Mesothelial cell of epicardium (in vitro differentiated cells): ENCODE results near the gene PNLDC1. TPM values are rescaled to one million over a fixed set of nuclear protein-coding genes. Genes with fewer than 3 reads are reported as not detected.

Source experiments
- DNase-seq, 2 experiments: peaks; one replicate each; pipeline ENCODE4 v3.0.0; 2021; ENCODE audit warnings: low spot score in 2 of 2; ENCODE audit not compliant: unreplicated experiment in 2 of 2
- H3K27ac Mint-ChIP-seq: 2 replicates; pipeline ENCODE4 v1.8.0; 2021; ENCODE audit warnings: mixed read lengths
- H3K27me3 Mint-ChIP-seq: 2 replicates; pipeline ENCODE4 v1.8.0; 2021; ENCODE audit warnings: low read depth, mixed read lengths
- H3K36me3 Mint-ChIP-seq: 2 replicates; pipeline ENCODE4 v1.8.0; 2021; ENCODE audit warnings: mixed read lengths
- H3K4me1 Mint-ChIP-seq: 2 replicates; pipeline ENCODE4 v1.8.0; 2021; ENCODE audit warnings: mixed read lengths
- H3K4me3 Mint-ChIP-seq: 2 replicates; pipeline ENCODE4 v1.8.0; 2021; ENCODE audit warnings: mild to moderate bottlenecking, moderate library complexity, mixed read lengths
- H3K9me3 Mint-ChIP-seq: 2 replicates; pipeline ENCODE4 v1.8.0; 2021; ENCODE audit warnings: mixed read lengths
- total RNA-seq: library from RNA; stranded (reverse); gene quantifications from 3 replicates; pipeline ENCODE4 v1.2.1, GENCODE V29; 2021
- TF ChIP-seq, protein P1 (sequence below): fragments of 200-600 bp; sonication (generic); IDR thresholded peaks from one replicate; pipeline ENCODE4 v1.5.0; 2021; ENCODE audit warnings: antibody characterized with exemption; ENCODE audit not compliant: unreplicated experiment

Gene PNLDC1
- total RNA-seq, 1 donor from 2014 or later: 0.16 TPM

DNA sequence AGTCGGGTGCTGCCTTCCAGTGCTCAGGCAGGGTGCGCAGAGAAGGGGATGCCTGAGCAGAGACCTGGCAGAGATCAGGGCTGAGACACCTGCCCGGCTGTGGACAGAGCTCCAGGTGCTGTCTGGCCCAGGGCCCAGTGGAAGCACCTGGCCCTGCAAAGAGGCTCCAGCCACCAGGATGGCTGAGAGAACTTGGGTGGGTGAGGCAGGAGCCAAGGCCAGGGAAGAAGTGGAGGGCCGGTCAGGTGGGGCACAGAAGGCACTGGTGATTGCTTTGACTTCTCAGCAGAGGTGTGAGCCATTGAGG is 31.2 kb downstream of the PNLDC1 start:
- TF ChIP-seq, protein P1, sequence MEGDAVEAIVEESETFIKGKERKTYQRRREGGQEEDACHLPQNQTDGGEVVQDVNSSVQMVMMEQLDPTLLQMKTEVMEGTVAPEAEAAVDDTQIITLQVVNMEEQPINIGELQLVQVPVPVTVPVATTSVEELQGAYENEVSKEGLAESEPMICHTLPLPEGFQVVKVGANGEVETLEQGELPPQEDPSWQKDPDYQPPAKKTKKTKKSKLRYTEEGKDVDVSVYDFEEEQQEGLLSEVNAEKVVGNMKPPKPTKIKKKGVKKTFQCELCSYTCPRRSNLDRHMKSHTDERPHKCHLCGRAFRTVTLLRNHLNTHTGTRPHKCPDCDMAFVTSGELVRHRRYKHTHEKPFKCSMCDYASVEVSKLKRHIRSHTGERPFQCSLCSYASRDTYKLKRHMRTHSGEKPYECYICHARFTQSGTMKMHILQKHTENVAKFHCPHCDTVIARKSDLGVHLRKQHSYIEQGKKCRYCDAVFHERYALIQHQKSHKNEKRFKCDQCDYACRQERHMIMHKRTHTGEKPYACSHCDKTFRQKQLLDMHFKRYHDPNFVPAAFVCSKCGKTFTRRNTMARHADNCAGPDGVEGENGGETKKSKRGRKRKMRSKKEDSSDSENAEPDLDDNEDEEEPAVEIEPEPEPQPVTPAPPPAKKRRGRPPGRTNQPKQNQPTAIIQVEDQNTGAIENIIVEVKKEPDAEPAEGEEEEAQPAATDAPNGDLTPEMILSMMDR: no peak
- DNase-seq: no peak
- H3K4me1 Mint-ChIP-seq: peaks cover 11% of the 10 kb centered on the region
- no peaks in the 10 kb centered on the region for H3K36me3 Mint-ChIP-seq
- no peak overlapping the region for H3K4me3 Mint-ChIP-seq
- no peaks in the 10 kb centered on the region for H3K27me3 Mint-ChIP-seq
- H3K9me3 Mint-ChIP-seq: no peaks in the 10 kb centered on the region
- no peak overlapping the region for H3K27ac Mint-ChIP-seq

DNA sequence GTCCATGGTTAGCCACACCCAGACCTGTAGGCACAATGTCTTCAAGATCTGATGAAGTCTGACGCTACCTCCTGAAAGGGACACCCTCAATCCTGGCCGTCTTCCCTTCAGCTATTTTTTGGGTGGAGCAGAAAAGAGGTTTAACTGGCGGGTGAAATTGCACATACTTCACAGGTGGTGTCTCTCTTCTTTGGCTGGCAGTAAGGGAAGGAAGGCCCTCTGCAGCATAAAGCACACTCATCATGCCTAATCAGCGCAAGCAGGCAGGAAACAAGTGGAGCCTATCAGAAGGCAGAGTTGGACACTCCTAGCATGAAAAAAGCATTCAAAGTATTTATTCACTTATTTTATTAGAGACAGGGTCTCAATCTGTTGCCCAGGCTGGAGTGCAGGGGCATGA is 32.9 kb downstream of the PNLDC1 start:
- H3K27ac Mint-ChIP-seq: no peak overlapping the region
- peaks cover 10% of the 10 kb centered on the region for H3K4me1 Mint-ChIP-seq
- DNase-seq: no peak
- H3K4me3 Mint-ChIP-seq: no peak overlapping the region
- no peaks in the 10 kb centered on the region for H3K36me3 Mint-ChIP-seq
- no peaks in the 10 kb centered on the region for H3K27me3 Mint-ChIP-seq
- TF ChIP-seq, protein P1: no peak
- no peaks in the 10 kb centered on the region for H3K9me3 Mint-ChIP-seq

DNA sequence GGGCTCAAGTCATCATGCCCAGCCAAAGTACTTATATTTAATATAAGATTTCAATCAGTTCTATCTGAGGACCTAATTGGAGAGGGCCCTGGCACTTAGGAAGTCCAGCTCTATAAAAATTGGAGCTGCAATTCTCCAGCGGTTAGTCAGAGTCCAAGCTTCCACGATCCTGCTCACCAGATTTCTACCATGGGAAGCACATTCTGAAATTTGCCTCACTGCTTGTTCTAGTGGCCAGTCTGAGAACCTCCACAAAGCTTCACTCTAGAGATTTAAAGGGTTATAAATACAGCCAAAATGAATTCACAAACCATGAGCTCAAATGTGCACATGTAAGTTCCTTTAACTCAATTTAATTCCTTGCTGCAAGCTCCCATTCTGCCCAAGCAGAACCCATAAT is 33.5 kb downstream of the PNLDC1 start:
- H3K4me1 Mint-ChIP-seq: peaks cover 5% of the 10 kb centered on the region
- no peak overlapping the region for H3K27ac Mint-ChIP-seq
- no peaks in the 10 kb centered on the region for H3K9me3 Mint-ChIP-seq
- H3K36me3 Mint-ChIP-seq: no peaks in the 10 kb centered on the region
- DNase-seq: no peak
- H3K27me3 Mint-ChIP-seq: no peaks in the 10 kb centered on the region
- H3K4me3 Mint-ChIP-seq: no peak overlapping the region
- TF ChIP-seq, protein P1: no peak

DNA sequence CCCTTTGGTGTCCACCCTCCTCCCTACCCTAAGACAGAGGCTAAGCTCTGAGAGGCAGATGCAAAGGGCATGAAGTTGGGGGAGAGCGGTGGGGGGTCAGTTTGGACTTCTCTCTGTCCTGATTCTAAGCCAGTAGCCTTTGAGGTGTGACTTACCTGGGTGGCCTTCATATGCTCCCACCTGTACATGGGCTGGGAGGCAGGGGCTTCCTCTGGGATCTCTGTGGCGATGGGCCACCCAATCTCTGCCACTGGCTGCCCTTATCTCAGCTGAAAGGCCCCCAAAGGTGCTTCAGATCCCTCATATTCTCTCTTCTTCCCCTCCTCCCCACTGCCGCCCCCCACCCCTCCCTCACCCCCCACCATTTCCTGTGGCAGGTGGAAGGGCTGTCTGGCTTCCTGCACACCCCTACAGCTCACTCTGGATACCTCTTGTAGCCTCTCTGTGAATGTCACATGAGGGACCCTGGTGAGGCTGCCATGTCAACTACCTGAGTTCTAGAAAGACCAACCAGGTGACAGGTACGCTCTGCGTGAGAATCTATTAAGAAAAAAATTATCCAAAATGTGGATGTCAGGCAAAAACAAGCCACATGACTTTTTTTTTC is 34.0 kb downstream of the PNLDC1 start:
- Mint-ChIP-seq H3K27me3 (no peaks in the 10 kb centered on the region), H3K9me3 (no peaks in the 10 kb centered on the region), H3K27ac (no peak overlapping the region), H3K4me3 (no peak overlapping the region), H3K4me1 (peaks cover 5% of the 10 kb centered on the region), H3K36me3 (no peaks in the 10 kb centered on the region)
- TF ChIP-seq, protein P1: no peak
- no peak for DNase-seq

DNA sequence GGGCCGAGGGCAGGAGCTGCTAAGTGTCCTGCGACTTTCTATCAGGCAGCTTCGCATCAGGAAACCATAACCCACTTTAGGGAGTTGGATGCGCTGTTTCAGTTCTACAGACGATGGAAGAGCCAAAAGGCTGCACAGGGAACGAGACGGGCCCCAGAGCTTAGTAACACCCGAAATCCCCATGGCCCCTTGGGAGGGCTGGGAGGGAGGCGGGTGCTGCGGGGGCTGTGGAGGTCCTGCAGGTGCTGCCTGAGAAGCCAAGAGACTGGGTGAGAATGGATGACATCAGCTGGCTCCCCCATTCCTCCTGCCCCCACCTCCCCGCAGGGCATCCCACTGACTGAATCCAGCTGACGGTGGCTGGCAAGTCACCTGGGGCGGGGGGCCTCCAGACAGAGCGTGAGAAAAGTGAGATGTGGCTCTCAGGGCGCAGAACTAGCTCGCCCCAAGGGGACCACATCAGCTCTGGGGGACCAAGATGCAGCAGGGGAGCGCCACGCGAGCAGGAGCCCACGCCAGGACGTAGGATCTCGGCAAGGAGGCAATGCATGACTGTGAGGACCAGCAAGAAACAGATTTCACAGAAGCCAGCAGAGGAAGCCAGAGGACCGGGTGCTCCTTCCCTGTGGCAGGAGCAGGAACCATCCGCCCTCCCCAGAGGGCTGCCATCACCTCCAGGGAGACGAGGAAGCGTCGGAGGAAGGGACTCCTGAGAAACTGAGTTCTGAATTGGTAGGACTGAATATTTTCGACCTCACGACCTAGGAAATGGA is 36.8 kb downstream of the PNLDC1 start:
- Mint-ChIP-seq H3K4me3 (no peak overlapping the region), H3K27ac (no peak overlapping the region), H3K36me3 (no peaks in the 10 kb centered on the region), H3K27me3 (no peaks in the 10 kb centered on the region), H3K9me3 (no peaks in the 10 kb centered on the region), H3K4me1 (no peaks in the 10 kb centered on the region)
- TF ChIP-seq, protein P1: no peak
- DNase-seq: no peak
